Measurements from ENCODE around the gene TAF4. TPM values are rescaled to one million over a fixed set of nuclear protein-coding genes. Genes with fewer than 3 reads are reported as not detected.
"Not testable (repeated sequence)": the region's sequence is repeated elsewhere in the genome, so short reads cannot be mapped to it uniquely, and the experiment has no call there.

The TAF4 gene
- total RNA-seq, 1 donor from 2014 or later: 3.1 TPM

GRCh38 chr20:62058941-62059340 lies 6.7 kb downstream of the TAF4 start:
- DNase-seq (ENCODE audit: low read depth, low spot score): no peak

GRCh38 chr20:62056975-62057374 lies 8.7 kb downstream of the TAF4 start:
- no peak for DNase-seq (ENCODE audit: low read depth, low spot score)

- DNase-seq (ENCODE audit: low read depth, low spot score): no peak
Measured at GRCh38 chr20:62056377-62056776, 9.3 kb downstream of the TAF4 start.

- DNase-seq (ENCODE audit: low read depth, low spot score): not testable (repeated sequence)
Measured at GRCh38 chr20:62055862-62056115, 9.9 kb downstream of the TAF4 start.

GRCh38 chr20:62055106-62055861 lies 10.4 kb downstream of the TAF4 start:
- no peak for DNase-seq (ENCODE audit: low read depth, low spot score)

- no peak for DNase-seq (ENCODE audit: low read depth, low spot score)
Measured at GRCh38 chr20:62054451-62054953, 11.2 kb downstream of the TAF4 start.

- no peak for DNase-seq (ENCODE audit: low read depth, low spot score)
Measured at GRCh38 chr20:62053465-62054196, 12.1 kb downstream of the TAF4 start.

- no peak for DNase-seq (ENCODE audit: low read depth, low spot score)
Measured at GRCh38 chr20:62052842-62053464, 12.7 kb downstream of the TAF4 start.

GRCh38 chr20:62052336-62052841 lies 13.3 kb downstream of the TAF4 start:
- no peak for DNase-seq (ENCODE audit: low read depth, low spot score)

GRCh38 chr20:62051546-62052255 lies 14.0 kb downstream of the TAF4 start:
- DNase-seq (ENCODE audit: low read depth, low spot score): no peak

GRCh38 chr20:62051144-62051543 lies 14.5 kb downstream of the TAF4 start:
- DNase-seq (ENCODE audit: low read depth, low spot score): no peak

GRCh38 chr20:62050166-62051120 lies 15.2 kb downstream of the TAF4 start:
- no peak for DNase-seq (ENCODE audit: low read depth, low spot score)

GRCh38 chr20:62049342-62050165 lies 16.1 kb downstream of the TAF4 start:
- no peak for DNase-seq (ENCODE audit: low read depth, low spot score)

GRCh38 chr20:62048821-62049291 lies 16.8 kb downstream of the TAF4 start:
- DNase-seq (ENCODE audit: low read depth, low spot score): no peak

GRCh38 chr20:62048346-62048761 lies 17.3 kb downstream of the TAF4 start:
- no peak for DNase-seq (ENCODE audit: low read depth, low spot score)

GRCh38 chr20:62047666-62048345 lies 17.9 kb downstream of the TAF4 start:
- no peak for DNase-seq (ENCODE audit: low read depth, low spot score)

- no peak for DNase-seq (ENCODE audit: low read depth, low spot score)
Measured at GRCh38 chr20:62046431-62046830, 19.2 kb downstream of the TAF4 start.

GRCh38 chr20:62045529-62046285 lies 20.0 kb downstream of the TAF4 start:
- DNase-seq (ENCODE audit: low read depth, low spot score): no peak
